Transverse colon (tissue), 4 donors: ENCODE measurements around the gene MARK2. TPM values are rescaled to one million over a fixed set of nuclear protein-coding genes. Genes with fewer than 3 reads are reported as not detected.

Experiments
- DNase-seq: peaks from one replicate; pipeline ENCODE4 v3.0.0-alpha.2; 2019
- H3K27ac ChIP-seq, 4 donors: fragments of 200-600 bp; sonication (generic); 2 replicates each; pipeline ENCODE4 v1.5.1; 2016 to 2018; ENCODE audit warnings: inconsistent platforms in 4 of 4
- H3K27me3 ChIP-seq: fragments of 200-600 bp; sonication (generic); 2 replicates; pipeline ENCODE4 v1.5.1; 2017; ENCODE audit warnings: inconsistent platforms
- H3K36me3 ChIP-seq, 4 donors: fragments of 200-600 bp; sonication (generic); 2 replicates each; pipeline ENCODE4 v1.5.1; 2017 to 2019; ENCODE audit warnings: inconsistent platforms in 4 of 4
- H3K4me1 ChIP-seq, 4 donors: fragments of 200-600 bp; sonication (generic); 2 replicates each; pipeline ENCODE4 v1.5.1; 2017 to 2020; ENCODE audit warnings: inconsistent platforms in 4 of 4
- H3K4me3 ChIP-seq, 4 donors: fragments of 200-600 bp; sonication (generic); 1 replicate in 1 of 4; 2 replicates in 3 of 4; pipeline versions ENCODE4 v1.5.1 to v1.6.1; 2017 to 2019; ENCODE audit warnings: inconsistent platforms in 4 of 4
- H3K9me3 ChIP-seq, 2 donors: fragments of 200-600 bp; sonication (generic); 2 replicates each; pipeline ENCODE4 v1.5.1; 2017 to 2019; ENCODE audit warnings: inconsistent platforms in 2 of 2
- CTCF ChIP-seq, 5 experiments: fragments of 200-600 bp in 3 of 5; fragments of 450-650 bp in 2 of 5; sonication (generic) in 3 of 5; IDR thresholded peaks; 1 replicate in 2 of 5; 2 replicates in 3 of 5; pipeline ENCODE4 v1.5.1; 2016 to 2017; ENCODE audit warnings: antibody characterized with exemption in 5 of 5, inconsistent platforms in 3 of 5, mild to moderate bottlenecking in 2 of 5, moderate library complexity in 1 of 5
- EP300 ChIP-seq: sonication (generic); formaldehyde crosslinking; IDR thresholded peaks from one replicate; pipeline ENCODE4 v1.6.1; 2017; ENCODE audit warnings: antibody characterized with exemption, low read depth
- POLR2A ChIP-seq: fragments of 450-650 bp; IDR thresholded peaks from one replicate; pipeline ENCODE4 v1.6.1; 2016; ENCODE audit warnings: antibody characterized with exemption, mild to moderate bottlenecking, moderate library complexity
- POLR2AphosphoS5 ChIP-seq, 3 donors: sonication (generic); formaldehyde crosslinking; IDR thresholded peaks; one replicate each; pipeline ENCODE4 v1.6.1; 2016; ENCODE audit warnings: antibody characterized with exemption in 3 of 3
- WGBS, 2 donors: methylation state at CpG; one replicate each; pipeline ENCODE4 v1.1.5; 2018; ENCODE audit warnings: low coverage in 1 of 2; 5-methylcytosine and 5-hydroxymethylcytosine counted together
- in situ Hi-C, 4 donors: fragments of 200-750 bp; cut with MboI; loops; one replicate each; pipeline versions ENCODE4 v1.15.0 to v1.15.1; 2017; ENCODE audit warnings: low sequenced_read_pairs in 3 of 4, low pct_ligation_motif_present in 1 of 4, low pct_unique_long_range_greater_than_20kb in 1 of 4
- intact Hi-C: fragments of 100-400 bp; cut with DNase I; formaldehyde crosslinking; loops from one replicate; pipeline ENCODE4 v1.15.1; 2023; ENCODE audit warnings: low total_unique reads
- total RNA-seq, 4 donors: library from RNA; depleted of rRNA; stranded (reverse); fragments of >200 nt; gene quantifications; one replicate each; pipeline ENCODE4 v1.1.0, GENCODE V29; 2016

MARK2 gene
- total RNA-seq, 4 donors from 2014 or later = 33.0 to 106 (median 77.8) TPM

- intact Hi-C loops (no loop called here), in situ Hi-C loops (no loop called here)
- H3K4me1 ChIP-seq = peaks cover 17 to 58% (median 26%) of the 10 kb centered on the region in 4 donors
- no peaks in the 10 kb centered on the region for H3K27me3 ChIP-seq
- H3K27ac ChIP-seq = no peak overlapping the region
- WGBS, 2 donors = 89 to 100% methylated on average over 3 of the region's 3 CpGs
- TF ChIP-seq POLR2AphosphoS5 (IDR thresholded peaks at IDR 0.05) = no peak
- no peak for TF ChIP-seq CTCF (IDR thresholded peaks at IDR 0.05)
- TF ChIP-seq EP300 = no peak
- no peak for TF ChIP-seq POLR2A
- H3K36me3 ChIP-seq = no peaks in the 10 kb centered on the region
- no peak overlapping the region for H3K4me3 ChIP-seq
- no peak for DNase-seq
- no peaks in the 10 kb centered on the region for H3K9me3 ChIP-seq
These were observed 14.6 kb downstream of the MARK2 start for GRCh38 chr11:63853476-63853875.

GRCh38 chr11:63854696-63855095, 15.8 kb downstream of the MARK2 start:
- H3K9me3 ChIP-seq = no peaks in the 10 kb centered on the region
- no peak overlapping the region for H3K4me3 ChIP-seq
- no peak for TF ChIP-seq CTCF (IDR thresholded peaks at IDR 0.05)
- no peak for TF ChIP-seq POLR2AphosphoS5 (IDR thresholded peaks at IDR 0.05)
- TF ChIP-seq EP300 = no peak
- no peak for TF ChIP-seq POLR2A
- no peak for DNase-seq
- H3K4me1 ChIP-seq = peaks cover 18 to 68% (median 36%) of the 10 kb centered on the region in 4 donors
- WGBS, 2 donors = 95 to 97% methylated on average over 4 of the region's 4 CpGs
- no peaks in the 10 kb centered on the region for H3K27me3 ChIP-seq
- intact Hi-C loops = no loop called here
- in situ Hi-C loops = no loop called here
- no peak overlapping the region for H3K27ac ChIP-seq
- no peaks in the 10 kb centered on the region for H3K36me3 ChIP-seq

- no peak for DNase-seq
- peak overlapping the region; percentile 6 to 61 (median 38) for H3K27ac ChIP-seq
- WGBS, 2 donors = 23 to 49% methylated on average over 2 of the region's 2 CpGs
- no peak overlapping the region for H3K4me3 ChIP-seq
- TF ChIP-seq POLR2AphosphoS5 (IDR thresholded peaks at IDR 0.05) = no peak
- in situ Hi-C loops (no loop called here), intact Hi-C loops (no loop called here)
- H3K4me1 ChIP-seq = peaks cover 17 to 62% (median 35%) of the 10 kb centered on the region in 4 donors
- H3K9me3 ChIP-seq = no peaks in the 10 kb centered on the region
- H3K27me3 ChIP-seq = no peaks in the 10 kb centered on the region
- H3K36me3 ChIP-seq = no peaks in the 10 kb centered on the region
These were observed 17.1 kb downstream of the MARK2 start for GRCh38 chr11:63855975-63856374.

GRCh38 chr11:63858628-63859550, 20.0 kb downstream of the MARK2 start:
- H3K36me3 ChIP-seq = no peaks in the 10 kb centered on the region
- in situ Hi-C loops = no loop called here
- H3K4me1 ChIP-seq = peaks cover 7 to 64% (median 43%) of the 10 kb centered on the region in 4 donors
- peak overlapping the region; percentile 46 to 58 (median 48) for H3K27ac ChIP-seq
- no peaks in the 10 kb centered on the region for H3K9me3 ChIP-seq
- WGBS, 2 donors = 77 to 79% methylated on average over 7 to 11 of the region's 11 CpGs
- no peak overlapping the region for H3K4me3 ChIP-seq
- peak; percentile 42 for DNase-seq
- no peak for TF ChIP-seq POLR2AphosphoS5 (IDR thresholded peaks at IDR 0.05)
- TF ChIP-seq POLR2A = no peak
- no peak for TF ChIP-seq CTCF (IDR thresholded peaks at IDR 0.05)
- TF ChIP-seq EP300 = no peak
- intact Hi-C loops = no loop called here
- H3K27me3 ChIP-seq = no peaks in the 10 kb centered on the region
